GM12891 (cell line): Measurements from ENCODE around the gene LHFPL3.

Source experiments
- DNase-seq: peaks from one replicate; pipeline ENCODE4 v3.0.0; 2011; ENCODE audit warnings: low spot score; ENCODE audit not compliant: insufficient read length
- FAIRE-seq: peaks from 2 replicates; lab custom pipeline; 2011; peaks lifted over from hg19 to GRCh38; lab: Jason Lieb, UNC
- PAX5 ChIP-seq: IDR thresholded peaks from 2 replicates; pipeline ENCODE4 v1.6.1; 2011; ENCODE audit warnings: low read length, moderate library complexity, mild to moderate bottlenecking; ENCODE audit not compliant: insufficient read depth, severe bottlenecking
- POLR2A ChIP-seq: IDR thresholded peaks from 2 replicates; pipeline ENCODE4 v1.6.1; 2011; ENCODE audit warnings: low read depth, low read length, control low read depth
- POLR2AphosphoS5 ChIP-seq: IDR thresholded peaks from 2 replicates; pipeline ENCODE4 v1.6.1; 2011; ENCODE audit warnings: low read depth, low read length, control low read depth
- POU2F2 ChIP-seq: IDR thresholded peaks from 2 replicates; pipeline ENCODE4 v1.6.1; 2011; ENCODE audit warnings: low read depth, mild to moderate bottlenecking, control low read depth, low read length, moderate library complexity
- SPI1 ChIP-seq: IDR thresholded peaks from 2 replicates; pipeline ENCODE4 v1.6.1; 2011; ENCODE audit warnings: low read depth, low read length, control low read depth
- TAF1 ChIP-seq: IDR thresholded peaks from 2 replicates; pipeline ENCODE4 v1.6.1; 2011; ENCODE audit warnings: low read depth, low read length, control low read depth

LHFPL3 gene

DNA sequence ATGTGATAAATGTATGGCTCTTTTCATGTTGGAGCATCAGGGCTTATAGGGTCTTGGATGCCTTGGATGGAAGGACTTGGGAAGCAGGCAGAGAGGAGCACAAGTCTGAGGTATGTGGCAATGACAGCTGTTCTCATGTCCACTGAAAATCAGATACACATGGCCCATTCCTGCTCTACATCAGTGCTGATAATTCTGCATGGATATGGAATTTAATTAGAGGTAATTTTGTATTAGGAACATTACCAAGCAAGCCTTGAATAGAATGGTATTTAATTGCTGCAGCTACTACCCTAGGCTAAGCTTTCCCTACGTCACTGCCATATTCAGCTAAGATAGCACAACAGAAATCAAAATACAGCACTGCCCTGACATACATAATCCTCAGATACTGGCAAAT is 299.6 kb downstream of the LHFPL3 start:
- no peak for FAIRE-seq
- no peak for DNase-seq
- TF ChIP-seq PAX5, result no peak
- TF ChIP-seq POLR2AphosphoS5, result no peak
- TF ChIP-seq SPI1, result no peak
- TF ChIP-seq POLR2A, result no peak
- TF ChIP-seq POU2F2, result no peak
- TF ChIP-seq TAF1, result no peak

GRCh38 chr7:104629408-104629807 is 301.0 kb downstream of the LHFPL3 start:
- FAIRE-seq (no peak), DNase-seq (no peak)
- TF ChIP-seq POU2F2, result no peak
- no peak for TF ChIP-seq TAF1
- TF ChIP-seq POLR2A, result no peak
- TF ChIP-seq SPI1, result no peak
- no peak for TF ChIP-seq PAX5
- TF ChIP-seq POLR2AphosphoS5, result no peak

GRCh38 chr7:104640506-104640905 is 312.1 kb downstream of the LHFPL3 start:
- DNase-seq, result no peak
- FAIRE-seq, result no peak
- TF ChIP-seq SPI1 (no peak), PAX5 (no peak), POLR2AphosphoS5 (no peak), TAF1 (no peak)

DNA sequence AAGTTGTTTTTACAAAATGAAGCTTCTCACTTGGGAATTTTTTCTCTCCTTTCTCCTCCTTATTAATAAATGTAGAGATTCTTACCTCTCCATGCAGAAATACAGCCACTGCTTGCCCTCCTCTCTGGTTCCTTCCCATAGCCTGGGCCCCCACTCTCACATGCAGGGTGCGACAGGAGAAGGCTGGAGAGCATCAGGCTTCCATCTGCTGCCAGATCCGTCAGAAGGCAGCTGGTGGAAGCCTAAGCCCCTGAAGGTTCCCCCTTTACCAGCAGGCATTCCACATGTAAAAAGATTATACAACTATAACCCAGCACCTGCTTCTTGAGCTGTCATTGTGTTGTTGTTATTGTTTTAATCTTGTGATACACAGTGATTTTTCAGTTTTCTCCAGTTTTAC is 314.2 kb downstream of the LHFPL3 start:
- TF ChIP-seq SPI1 (no peak), POLR2AphosphoS5 (no peak), POLR2A (no peak), POU2F2 (no peak), PAX5 (no peak), TAF1 (no peak)
- FAIRE-seq (no peak), DNase-seq (no peak)

- FAIRE-seq (no peak), DNase-seq (no peak)
- TF ChIP-seq SPI1 (no peak), TAF1 (no peak), POLR2A (no peak), POU2F2 (no peak), POLR2AphosphoS5 (no peak), PAX5 (no peak)
Observed at GRCh38 chr7:104643587-104644217, 315.3 kb downstream of the LHFPL3 start.

GRCh38 chr7:104650991-104651640 is 322.7 kb downstream of the LHFPL3 start:
- DNase-seq, result no peak
- FAIRE-seq, result no peak
- no peak for TF ChIP-seq POU2F2
- no peak for TF ChIP-seq POLR2AphosphoS5
- TF ChIP-seq PAX5, result no peak
- TF ChIP-seq TAF1, result no peak
- TF ChIP-seq SPI1, result no peak
- no peak for TF ChIP-seq POLR2A

GRCh38 chr7:104652434-104652833 is 324.0 kb downstream of the LHFPL3 start:
- no peak for DNase-seq
- no peak for FAIRE-seq
- TF ChIP-seq POLR2AphosphoS5 (no peak), SPI1 (no peak), PAX5 (no peak), POU2F2 (no peak), POLR2A (no peak), TAF1 (no peak)

- DNase-seq (no peak), FAIRE-seq (no peak)
- no peak for TF ChIP-seq POLR2A
- no peak for TF ChIP-seq POU2F2
- TF ChIP-seq TAF1, result no peak
- no peak for TF ChIP-seq SPI1
- no peak for TF ChIP-seq POLR2AphosphoS5
- no peak for TF ChIP-seq PAX5
Observed at GRCh38 chr7:104652865-104653264, 324.5 kb downstream of the LHFPL3 start.

- FAIRE-seq (no peak), DNase-seq (no peak)
- no peak for TF ChIP-seq TAF1
- no peak for TF ChIP-seq SPI1
- no peak for TF ChIP-seq POU2F2
- no peak for TF ChIP-seq POLR2AphosphoS5
- no peak for TF ChIP-seq PAX5
- no peak for TF ChIP-seq POLR2A
Observed at GRCh38 chr7:104653825-104654401, 325.5 kb downstream of the LHFPL3 start.
